ENCODE data around the gene LGALSL. TPM values are rescaled to one million over a fixed set of nuclear protein-coding genes. Genes with fewer than 3 reads are reported as not detected.

The LGALSL gene
- total RNA-seq, 2 donors from 2014 or later = 1.3 to 8.6 TPM

- DNase-seq (no peak), ATAC-seq (no peak)
- intact Hi-C loops (cut with DNase I) = no loop called here
- Histone ChIP-seq H3K36me3 (replicated peaks in 1 of 2; ENCODE audit: insufficient read depth in 1 of 2, low read depth in 2 of 2) (no peaks in the 10 kb centered on the region), H3K9me3 (no peaks in the 10 kb centered on the region), H3K27ac (no peak overlapping the region), H3K27me3 (no peaks in the 10 kb centered on the region), H3K4me3 (no peak overlapping the region), H3K4me1 (no peaks in the 10 kb centered on the region)
- WGBS, 2 donors = 76 to 90% methylated on average over 1 of the region's 1 CpG
- TF ChIP-seq CTCF (IDR thresholded peaks at IDR 0.05) = no peak
- no peak for TF ChIP-seq POLR2A (IDR thresholded peaks at IDR 0.05)
Observed at GRCh38 chr2:64498438-64498837, 44.5 kb downstream of the LGALSL start.

DNA sequence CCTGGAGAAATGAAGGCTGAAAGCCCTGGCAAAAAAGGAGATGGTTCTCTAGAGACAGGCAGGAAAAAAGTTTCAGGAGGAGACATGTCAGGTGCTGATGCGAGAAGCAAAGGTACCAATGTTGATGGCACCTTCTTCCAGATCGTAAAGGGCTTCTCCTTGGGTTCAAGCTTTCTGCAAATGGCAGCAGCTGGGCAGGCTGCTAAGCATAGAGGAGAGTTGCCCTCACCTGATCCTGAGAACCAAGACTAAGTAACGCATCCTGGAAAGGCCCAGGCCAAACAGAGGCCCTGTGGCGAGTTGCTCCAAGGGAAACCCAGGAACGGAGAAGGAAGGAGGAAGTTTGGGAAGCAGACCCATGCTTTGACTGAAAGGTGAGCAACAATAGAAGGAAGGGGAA, 46.6 kb downstream of the LGALSL start:
- ATAC-seq (no peak), DNase-seq (no peak)
- intact Hi-C loops (cut with DNase I) = no loop called here
- Histone ChIP-seq H3K4me1 (no peaks in the 10 kb centered on the region), H3K4me3 (no peak overlapping the region), H3K27me3 (no peaks in the 10 kb centered on the region), H3K27ac (no peak overlapping the region), H3K9me3 (no peaks in the 10 kb centered on the region), H3K36me3 (replicated peaks in 1 of 2; ENCODE audit: insufficient read depth in 1 of 2, low read depth in 2 of 2) (no peaks in the 10 kb centered on the region)
- WGBS, 2 donors = 85 to 87% methylated on average over 5 of the region's 5 CpGs
- TF ChIP-seq POLR2A (IDR thresholded peaks at IDR 0.05) (no peak), CTCF (IDR thresholded peaks at IDR 0.05) (no peak)

DNA sequence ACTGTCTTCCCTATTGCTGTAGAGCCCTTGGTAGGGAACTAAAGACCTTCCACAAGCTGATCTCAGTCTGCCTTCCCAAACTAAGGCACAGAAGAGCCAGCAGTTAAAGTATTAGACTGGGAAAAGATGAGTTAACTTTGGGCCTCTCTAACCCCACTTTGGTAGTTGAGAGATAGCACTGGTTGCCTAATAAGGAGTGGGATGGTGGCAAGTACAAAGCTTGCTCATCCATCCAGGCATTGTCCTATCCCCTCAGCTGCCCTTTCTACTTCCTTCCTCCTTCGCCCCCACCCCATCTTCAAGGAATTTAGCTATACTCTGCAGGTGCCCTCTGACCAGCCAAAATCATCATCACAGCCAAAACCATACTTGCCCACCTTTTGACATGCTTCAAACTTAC, 48.0 kb downstream of the LGALSL start:
- H3K27me3 ChIP-seq = no peaks in the 10 kb centered on the region
- no peaks in the 10 kb centered on the region for H3K36me3 ChIP-seq (replicated peaks in 1 of 2; ENCODE audit: insufficient read depth in 1 of 2, low read depth in 2 of 2)
- intact Hi-C loops (cut with DNase I) = no loop called here
- no peak overlapping the region for H3K27ac ChIP-seq
- H3K4me1 ChIP-seq = no peaks in the 10 kb centered on the region
- 44 to 60% methylated on average over 1 of the region's 1 CpG for WGBS, 2 donors
- H3K9me3 ChIP-seq = no peaks in the 10 kb centered on the region
- ATAC-seq (no peak), DNase-seq (no peak)
- H3K4me3 ChIP-seq = no peak overlapping the region
- no peak for TF ChIP-seq CTCF (IDR thresholded peaks at IDR 0.05)
- TF ChIP-seq POLR2A (IDR thresholded peaks at IDR 0.05) = no peak

DNA sequence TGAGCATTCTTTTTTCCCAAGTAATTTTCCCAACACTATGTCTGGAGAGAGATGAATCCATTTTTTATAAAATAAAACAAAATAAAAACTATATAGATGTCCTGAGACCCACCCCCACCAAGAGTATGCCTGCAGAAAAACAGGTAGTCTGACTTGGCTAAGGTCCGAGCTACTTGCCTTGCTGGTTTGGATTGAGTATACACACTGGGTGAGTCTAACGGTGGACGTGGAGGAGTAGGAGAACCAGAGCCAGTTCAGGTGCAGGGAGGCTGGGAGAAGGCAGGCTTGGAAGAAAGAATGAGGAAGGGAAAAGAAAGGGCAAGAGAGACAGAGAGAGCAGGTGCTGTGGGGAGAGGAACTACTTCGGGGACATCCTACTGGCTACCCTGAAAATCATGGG, 48.9 kb downstream of the LGALSL start:
- ATAC-seq = no peak
- H3K9me3 ChIP-seq = no peaks in the 10 kb centered on the region
- no peak overlapping the region for H3K4me3 ChIP-seq
- 79 to 82% methylated on average over 4 of the region's 4 CpGs for WGBS, 2 donors
- DNase-seq = no peak
- no peaks in the 10 kb centered on the region for H3K27me3 ChIP-seq
- intact Hi-C loops (cut with DNase I) = no loop called here
- H3K36me3 ChIP-seq (replicated peaks in 1 of 2; ENCODE audit: insufficient read depth in 1 of 2, low read depth in 2 of 2) = no peaks in the 10 kb centered on the region
- no peaks in the 10 kb centered on the region for H3K4me1 ChIP-seq
- TF ChIP-seq CTCF (IDR thresholded peaks at IDR 0.05) (no peak), POLR2A (IDR thresholded peaks at IDR 0.05) (no peak)
- H3K27ac ChIP-seq = no peak overlapping the region

DNA sequence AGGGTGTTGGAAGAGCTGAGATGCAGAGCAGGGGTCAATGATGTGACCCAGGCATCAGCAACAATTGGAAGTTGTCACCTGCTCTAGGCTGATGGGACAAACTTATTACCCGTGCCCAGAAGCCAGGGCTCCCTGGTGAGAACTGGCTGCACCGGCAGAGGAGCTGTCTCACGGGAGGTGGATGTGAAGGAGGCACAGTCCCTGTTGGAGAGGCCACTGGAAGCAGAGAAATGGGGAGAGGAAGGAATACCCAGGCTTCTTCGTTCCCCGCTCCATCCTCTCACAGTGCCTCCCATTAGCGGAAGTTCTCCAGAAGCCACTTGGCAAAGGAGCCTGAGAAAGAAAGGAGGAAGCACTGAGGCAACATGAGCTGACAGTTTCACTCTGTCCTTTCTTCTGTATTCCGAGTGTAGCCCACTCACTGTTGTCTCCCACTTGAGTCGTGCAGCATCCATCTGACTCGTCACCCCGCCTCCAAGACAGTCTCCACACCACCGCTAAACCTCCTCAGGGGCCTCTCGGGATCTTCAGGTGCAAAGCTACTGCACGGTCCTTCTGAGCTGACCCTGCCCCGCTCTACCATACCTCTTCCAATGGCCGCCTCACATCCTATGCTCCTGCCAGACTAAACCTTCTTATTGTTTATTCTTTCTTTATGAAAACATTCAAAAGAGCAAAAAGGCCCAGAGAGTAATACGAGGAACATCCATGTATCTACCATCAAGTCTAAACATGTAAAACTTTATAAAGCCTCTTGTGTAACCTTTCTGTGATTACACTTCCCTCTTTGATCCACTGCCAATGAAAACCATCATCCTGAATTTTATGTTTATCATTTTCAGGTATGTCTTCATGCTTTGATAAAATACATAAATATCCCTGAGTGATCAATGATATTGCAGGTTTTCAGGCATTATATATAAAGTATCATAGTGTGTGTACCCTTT, 51.1 kb downstream of the LGALSL start:
- Histone ChIP-seq H3K27me3 (no peaks in the 10 kb centered on the region), H3K27ac (no peak overlapping the region), H3K4me1 (no peaks in the 10 kb centered on the region), H3K9me3 (no peaks in the 10 kb centered on the region), H3K36me3 (replicated peaks in 1 of 2; ENCODE audit: insufficient read depth in 1 of 2, low read depth in 2 of 2) (no peaks in the 10 kb centered on the region), H3K4me3 (no peak overlapping the region)
- TF ChIP-seq POLR2A (IDR thresholded peaks at IDR 0.05) (no peak), CTCF (IDR thresholded peaks at IDR 0.05) (no peak)
- no peak for DNase-seq
- ATAC-seq = no peak
- intact Hi-C loops (cut with DNase I) = no loop called here
- 79 to 82% methylated on average over 16 of the region's 16 CpGs for WGBS, 2 donors
